H9 (cell line): ENCODE data around the gene CYP24A1. TPM values are rescaled to one million over a fixed set of nuclear protein-coding genes. Genes with fewer than 3 reads are reported as not detected.

Experiments
- DNase-seq: peaks from one replicate; pipeline ENCODE4 v3.0.0-alpha.2; 2017
- H2AFZ ChIP-seq: one replicate; pipeline ENCODE4 v1.6.1; 2013; ENCODE audit warnings: mild to moderate bottlenecking, low read length, control low read depth, moderate library complexity
- H2AK5ac ChIP-seq: 2 replicates; pipeline ENCODE4 v1.6.1; 2013; ENCODE audit warnings: low read length, control low read depth, mixed read lengths; ENCODE audit not compliant: insufficient read length
- H2BK120ac ChIP-seq: one replicate; pipeline ENCODE4 v1.6.1; 2013; ENCODE audit warnings: low read depth, mild to moderate bottlenecking, low read length, control low read depth, inconsistent platforms; ENCODE audit not compliant: poor library complexity, severe bottlenecking
- H2BK12ac ChIP-seq: 2 replicates; pipeline ENCODE4 v1.6.1; 2013; ENCODE audit warnings: low read length, control low read depth, mixed read lengths, low read depth; ENCODE audit not compliant: insufficient read length
- H2BK15ac ChIP-seq: 2 replicates; pipeline ENCODE4 v1.6.1; 2013; ENCODE audit warnings: low read depth, low read length, control low read depth
- H2BK20ac ChIP-seq: one replicate; pipeline ENCODE4 v1.6.1; 2013; ENCODE audit warnings: low read depth, mild to moderate bottlenecking, low read length, control low read depth, inconsistent platforms; ENCODE audit not compliant: poor library complexity, severe bottlenecking
- H2BK5ac ChIP-seq: 2 replicates; pipeline ENCODE4 v1.6.1; 2013; ENCODE audit warnings: low read length, control low read depth, mixed read lengths; ENCODE audit not compliant: insufficient read length
- H3K14ac ChIP-seq: 2 replicates; pipeline ENCODE4 v1.6.1; 2013; ENCODE audit warnings: low read length, control low read depth; ENCODE audit not compliant: insufficient read depth
- H3K18ac ChIP-seq: 2 replicates; pipeline ENCODE4 v1.6.1; 2013; ENCODE audit warnings: low read depth, mild to moderate bottlenecking, mixed read lengths, low read length, control low read depth; ENCODE audit not compliant: insufficient read length
- H3K23ac ChIP-seq: 2 replicates; pipeline ENCODE4 v1.6.1; 2013; ENCODE audit warnings: low read length, control low read depth, mixed read lengths, low read depth; ENCODE audit not compliant: insufficient read length
- H3K23me2 ChIP-seq: 2 replicates; pipeline ENCODE4 v1.6.1; 2013; ENCODE audit warnings: low read depth, mild to moderate bottlenecking, mixed read lengths, low read length, control low read depth; ENCODE audit not compliant: insufficient read length, poor library complexity, severe bottlenecking
- H3K27ac ChIP-seq: 2 replicates; pipeline ENCODE4 v1.5.1; 2013; ENCODE audit warnings: low read length, control low read depth, mixed read lengths, low read depth; ENCODE audit not compliant: insufficient read length
- H3K27me3 ChIP-seq: 2 replicates; pipeline ENCODE4 v1.6.1; 2013; ENCODE audit warnings: low read length, control low read depth, inconsistent platforms; ENCODE audit not compliant: insufficient read depth
- H3K4ac ChIP-seq: 2 replicates; pipeline ENCODE4 v1.6.1; 2013; ENCODE audit warnings: low read depth, mild to moderate bottlenecking, control low read depth, inconsistent platforms, low read length, moderate library complexity
- H3K4me1 ChIP-seq: 2 replicates; pipeline ENCODE4 v1.6.1; 2013; ENCODE audit warnings: low read length, control low read depth, inconsistent platforms; ENCODE audit not compliant: insufficient read depth
- H3K4me2 ChIP-seq: 2 replicates; pipeline ENCODE4 v1.6.1; 2013; ENCODE audit warnings: low read length, control low read depth, mixed read lengths; ENCODE audit not compliant: insufficient read length, insufficient read depth
- H3K56ac ChIP-seq: 2 replicates; pipeline ENCODE4 v1.6.1; 2013; ENCODE audit warnings: low read depth, mild to moderate bottlenecking, mixed read lengths, low read length, control low read depth; ENCODE audit not compliant: insufficient read length
- H3K79me1 ChIP-seq: 2 replicates; pipeline ENCODE4 v1.6.1; 2013; ENCODE audit warnings: low read depth, mild to moderate bottlenecking, moderate library complexity, low read length, control low read depth, inconsistent platforms; ENCODE audit not compliant: insufficient read depth, poor library complexity, severe bottlenecking
- H3K79me2 ChIP-seq: 2 replicates; pipeline ENCODE4 v1.6.1; 2013; ENCODE audit warnings: low read length, control low read depth, inconsistent platforms; ENCODE audit not compliant: insufficient read depth
- H3K9ac ChIP-seq: 2 replicates; pipeline ENCODE4 v1.6.1; 2013; ENCODE audit warnings: low read length, control low read depth, mixed read lengths; ENCODE audit not compliant: insufficient read length; ENCODE audit errors: extremely low read depth
- H3K9me3 ChIP-seq: one replicate; pipeline ENCODE4 v1.6.1; 2013; ENCODE audit warnings: low read depth, low read length, inconsistent platforms; ENCODE audit not compliant: control insufficient read depth
- H3T11ph ChIP-seq: one replicate; pipeline ENCODE4 v1.6.1; 2013; ENCODE audit warnings: mild to moderate bottlenecking, low read length, control low read depth, inconsistent platforms
- H4K20me1 ChIP-seq: one replicate; pipeline ENCODE4 v1.6.1; 2013; ENCODE audit not compliant: control insufficient read depth, insufficient read length, insufficient read depth
- H4K5ac ChIP-seq: 2 replicates; pipeline ENCODE4 v1.6.1; 2013; ENCODE audit warnings: low read depth, mild to moderate bottlenecking, mixed read lengths, low read length, control low read depth; ENCODE audit not compliant: insufficient read length
- H4K8ac ChIP-seq: replicated peaks from 2 replicates; pipeline ENCODE4 v1.6.1; 2013; ENCODE audit warnings: low read length, control low read depth, mixed read lengths, low read depth; ENCODE audit not compliant: insufficient read length
- H4K91ac ChIP-seq: 2 replicates; pipeline ENCODE4 v1.6.1; 2013; ENCODE audit warnings: low read depth, mild to moderate bottlenecking, moderate library complexity, mixed read lengths, low read length, control low read depth; ENCODE audit not compliant: insufficient read length
- H3K27ac Mint-ChIP-seq, 3 experiments: 2 replicates in 2 of 3; 3 replicates in 1 of 3; pipeline ENCODE4 v1.8.0; 2020 to 2021; ENCODE audit warnings: mixed read lengths in 3 of 3, mild to moderate bottlenecking in 1 of 3, moderate library complexity in 1 of 3
- H3K27me3 Mint-ChIP-seq: 2 replicates; pipeline ENCODE4 v1.8.0; 2021; ENCODE audit warnings: low read depth, mild to moderate bottlenecking, moderate library complexity, mixed read lengths
- H3K36me3 Mint-ChIP-seq, 3 experiments: 2 replicates in 2 of 3; 3 replicates in 1 of 3; pipeline ENCODE4 v1.8.0; 2020 to 2021; ENCODE audit warnings: low read depth in 3 of 3, mixed read lengths in 3 of 3; ENCODE audit not compliant: insufficient read depth in 1 of 3
- H3K4me1 Mint-ChIP-seq, 2 experiments: 2 replicates each; pipeline ENCODE4 v1.8.0; 2020; ENCODE audit warnings: mixed read lengths in 2 of 2
- H3K4me3 Mint-ChIP-seq, 2 experiments: 2 replicates in 1 of 2; 3 replicates in 1 of 2; pipeline ENCODE4 v1.8.0; 2020 to 2021; ENCODE audit warnings: mild to moderate bottlenecking in 2 of 2, mixed read lengths in 2 of 2, moderate library complexity in 1 of 2
- H3K9me3 Mint-ChIP-seq, 2 experiments: 2 replicates in 1 of 2; 3 replicates in 1 of 2; pipeline ENCODE4 v1.8.0; 2020; ENCODE audit warnings: mild to moderate bottlenecking in 2 of 2, mixed read lengths in 2 of 2, moderate library complexity in 1 of 2
- CTCF ChIP-seq: fragments of 200-600 bp; sonication (generic); conservative IDR thresholded peaks from 3 replicates; pipeline ENCODE4 v1.8.0; 2021; ENCODE audit warnings: antibody characterized with exemption, mild to moderate bottlenecking
- WGBS: extraction: QIAGEN DNeasy Blood & Tissue Kit; methylation state at CpG from one replicate; pipeline ENCODE4 v1.1.7; 2013; ENCODE audit warnings: missing lambda C conversion rate, low lambda C conversion rate, mixed read lengths; ENCODE audit not compliant: insufficient read length; ENCODE audit errors: extremely low coverage; 5-methylcytosine and 5-hydroxymethylcytosine counted together
- total RNA-seq: library from RNA; stranded (reverse); gene quantifications from 2 replicates; pipeline ENCODE4 v1.2.1, GENCODE V29; 2021

The CYP24A1 gene
- total RNA-seq, 1 experiment from 2014 or later = not detected

- H3K14ac ChIP-seq = no peak overlapping the region; the same call in 1 of the 2 replicates
- H3K9me3 ChIP-seq = no peaks in the 10 kb centered on the region
- no peak for DNase-seq
- TF ChIP-seq CTCF = no peak
- H2BK12ac ChIP-seq = no peak overlapping the region
- no peak overlapping the region for H2AK5ac ChIP-seq
- Mint-ChIP-seq H3K4me3 (no peak overlapping the region), H3K27me3 (no peaks in the 10 kb centered on the region), H3K36me3 (no peaks in the 10 kb centered on the region), H3K4me1 (peaks cover 11 to 19% of the 10 kb centered on the region in 2 experiments), H3K27ac (peak overlapping the region in 2 of 3 experiments; percentile 91 to 95; a peak in 5 of 7 replicates), H3K9me3 (no peaks in the 10 kb centered on the region)
- no peak overlapping the region for H3K9ac ChIP-seq
- WGBS = no CpG with 5 or more reads among the region's 10 CpGs
- no peak overlapping the region for H2BK120ac ChIP-seq
- no peak overlapping the region for H4K5ac ChIP-seq
- H3K23ac ChIP-seq = no peak overlapping the region
- no peaks in the 10 kb centered on the region for H3K79me1 ChIP-seq
- no peak overlapping the region for H4K8ac ChIP-seq
- no peak overlapping the region for H2BK15ac ChIP-seq
- H3K27me3 ChIP-seq = no peaks in the 10 kb centered on the region
- H3K27ac ChIP-seq = no peak overlapping the region
- H3K56ac ChIP-seq = no peak overlapping the region
- H4K20me1 ChIP-seq = no peaks in the 10 kb centered on the region
- H2AFZ ChIP-seq = no peak overlapping the region
- no peak overlapping the region for H3K4ac ChIP-seq
- H3K23me2 ChIP-seq = no peaks in the 10 kb centered on the region
- H3K4me1 ChIP-seq = peaks cover 3% of the 10 kb centered on the region; the same call in 1 of the 2 replicates
- H2BK20ac ChIP-seq = no peak overlapping the region
- no peak overlapping the region for H3K18ac ChIP-seq
- H3T11ph ChIP-seq = no peak overlapping the region
- no peak overlapping the region for H2BK5ac ChIP-seq
- no peaks in the 10 kb centered on the region for H3K79me2 ChIP-seq
- no peak overlapping the region for H3K4me2 ChIP-seq
- H4K91ac ChIP-seq = no peak overlapping the region
Measured at GRCh38 chr20:54122681-54123586, 50.9 kb downstream of the CYP24A1 start.
